Measurements from ENCODE around the gene FNTB. TPM values are rescaled to one million over a fixed set of nuclear protein-coding genes. Genes with fewer than 3 reads are reported as not detected.

FNTB gene
- polyA plus RNA-seq, 3 donors, result 12.3 to 14.2 (median 14.1) TPM

GRCh38 chr14:65073605-65074201, 87.0 kb downstream of the FNTB start:
- peak overlapping the region; percentile 70 for H3K4me2 ChIP-seq (replicated peaks; ENCODE audit: extremely low read depth, low read length, poor library complexity, severe bottlenecking)
- peaks cover 78% of the 10 kb centered on the region for H3K79me2 ChIP-seq (ENCODE audit: insufficient read depth, low read length)
- H3K4me1 ChIP-seq (ENCODE audit: control insufficient read depth in 1 of 2, insufficient read depth in 2 of 2, low read length in 2 of 2), result peaks cover 27 to 71% of the 10 kb centered on the region in 2 donors
- no peak overlapping the region for H2AFZ ChIP-seq (ENCODE audit: insufficient read depth, low read depth, low read length, poor library complexity, severe bottlenecking)
- WGBS (ENCODE audit: insufficient coverage), result 96% methylated on average over 3 of the region's 4 CpGs
- Mint-ChIP-seq H3K36me3 (peaks cover 52 to 66% of the 10 kb centered on the region in 2 donors), H3K27me3 (ENCODE audit: low read depth in 3 of 3) (no peaks in the 10 kb centered on the region), H3K9me3 (no peaks in the 10 kb centered on the region), H3K4me1 (peaks cover 45% of the 10 kb centered on the region), H3K27ac (peak overlapping the region in 4 of 7 donors; percentile 6 to 87 (median 67)), H3K4me3 (peak overlapping the region in 1 of 2 donors; percentile 22)
- H3K9ac ChIP-seq (ENCODE audit: insufficient read depth, low read length, poor library complexity, severe bottlenecking), result no peak overlapping the region
- no peak for DNase-seq
- H4K20me1 ChIP-seq (ENCODE audit: insufficient read depth, low read length), result peaks cover 53% of the 10 kb centered on the region
- intact Hi-C loops (cut with micrococcal nuclease), result no loop called here
- H3K27ac ChIP-seq (ENCODE audit: low read depth in 1 of 2, low read length in 2 of 2), result peak overlapping the region in 1 of 2 donors; percentile 80
- no peaks in the 10 kb centered on the region for H3K9me3 ChIP-seq (replicated peaks in 1 of 2; ENCODE audit: control insufficient read depth in 1 of 2, insufficient read depth in 1 of 2, low read length in 2 of 2)
- no peak overlapping the region for H3K4me3 ChIP-seq (replicated peaks in 1 of 3; ENCODE audit: low read depth in 2 of 3, low read length in 3 of 3)
- TF ChIP-seq CTCF (IDR thresholded peaks at IDR 0.05), result no peak
- peaks cover 46 to 67% of the 10 kb centered on the region in 2 donors for H3K36me3 ChIP-seq (replicated peaks in 1 of 2; ENCODE audit: control insufficient read depth in 1 of 2, insufficient read depth in 2 of 2, low read length in 2 of 2)
- H3K27me3 ChIP-seq (ENCODE audit: control insufficient read depth in 2 of 2, insufficient read depth in 2 of 2, low read length in 2 of 2), result no peaks in the 10 kb centered on the region

- Histone ChIP-seq H3K4me2 (replicated peaks; ENCODE audit: extremely low read depth, low read length, poor library complexity, severe bottlenecking) (peak overlapping the region; percentile 70), H3K27ac (ENCODE audit: low read depth in 1 of 2, low read length in 2 of 2) (peak overlapping the region; percentile 46 to 80), H3K79me2 (ENCODE audit: insufficient read depth, low read length) (peaks cover 82% of the 10 kb centered on the region), H3K27me3 (ENCODE audit: control insufficient read depth in 2 of 2, insufficient read depth in 2 of 2, low read length in 2 of 2) (no peaks in the 10 kb centered on the region), H3K9ac (ENCODE audit: insufficient read depth, low read length, poor library complexity, severe bottlenecking) (no peak overlapping the region), H3K4me3 (replicated peaks in 1 of 3; ENCODE audit: low read depth in 2 of 3, low read length in 3 of 3) (peak overlapping the region in 1 of 3 experiments; percentile 56), H4K20me1 (ENCODE audit: insufficient read depth, low read length) (peaks cover 50% of the 10 kb centered on the region), H2AFZ (ENCODE audit: insufficient read depth, low read depth, low read length, poor library complexity, severe bottlenecking) (no peak overlapping the region), H3K9me3 (replicated peaks in 1 of 2; ENCODE audit: control insufficient read depth in 1 of 2, insufficient read depth in 1 of 2, low read length in 2 of 2) (no peaks in the 10 kb centered on the region), H3K4me1 (ENCODE audit: control insufficient read depth in 1 of 2, insufficient read depth in 2 of 2, low read length in 2 of 2) (peaks cover 36 to 80% of the 10 kb centered on the region in 2 donors), H3K36me3 (replicated peaks in 1 of 2; ENCODE audit: control insufficient read depth in 1 of 2, insufficient read depth in 2 of 2, low read length in 2 of 2) (peaks cover 43 to 58% of the 10 kb centered on the region in 2 donors)
- H3K27me3 Mint-ChIP-seq (ENCODE audit: low read depth in 3 of 3), result no peaks in the 10 kb centered on the region
- no peak for TF ChIP-seq CTCF (IDR thresholded peaks at IDR 0.05)
- DNase-seq, result peak; percentile 56 to 68 (median 61)
- peaks cover 54% of the 10 kb centered on the region for H3K4me1 Mint-ChIP-seq
- H3K36me3 Mint-ChIP-seq, result peaks cover 57 to 68% of the 10 kb centered on the region in 2 donors
- H3K4me3 Mint-ChIP-seq, result peak overlapping the region; percentile 50 to 81
- no peaks in the 10 kb centered on the region for H3K9me3 Mint-ChIP-seq
- WGBS (ENCODE audit: insufficient coverage), result 0% methylated on average over 2 of the region's 3 CpGs
- intact Hi-C loops (cut with micrococcal nuclease), result no loop called here
- peak overlapping the region; percentile 74 to 87 (median 86) for H3K27ac Mint-ChIP-seq
Measured at GRCh38 chr14:65074449-65075150, 87.9 kb downstream of the FNTB start.

All from CD14-positive monocyte (primary cell).